ENCODE measurements around the gene PLXNA2.

PLXNA2 gene

GRCh38 chr1:208243967-208244916 is at the start of gene PLXNA2:
Gene PLXNA2 (minus strand): TSS chr1:208244384. CDS start chr1:208217922, 26,462 bp downstream.
- DNase-seq: no peak

GRCh38 chr1:208292908-208293307 is 48.7 kb upstream of the PLXNA2 start:
- no peak for DNase-seq

- no peak for DNase-seq
Measured at GRCh38 chr1:208291923-208292711, 47.9 kb upstream of the PLXNA2 start.

- no peak for DNase-seq
Measured at GRCh38 chr1:208291129-208291528, 46.9 kb upstream of the PLXNA2 start.

- DNase-seq: no peak
Measured at GRCh38 chr1:208289716-208290115, 45.5 kb upstream of the PLXNA2 start.

GRCh38 chr1:208288495-208288894 is 44.3 kb upstream of the PLXNA2 start:
- DNase-seq: no peak

GRCh38 chr1:208280681-208281450 is 36.7 kb upstream of the PLXNA2 start:
- DNase-seq: no peak

GRCh38 chr1:208279826-208280588 is 35.8 kb upstream of the PLXNA2 start:
- DNase-seq: no peak

- no peak for DNase-seq
Measured at GRCh38 chr1:208278638-208279037, 34.5 kb upstream of the PLXNA2 start.

GRCh38 chr1:208276757-208277435 is 32.7 kb upstream of the PLXNA2 start:
- no peak for DNase-seq

GRCh38 chr1:208275083-208275482 is 30.9 kb upstream of the PLXNA2 start:
- no peak for DNase-seq

GRCh38 chr1:208273386-208274017 is 29.3 kb upstream of the PLXNA2 start:
- no peak for DNase-seq

- no peak for DNase-seq
Measured at GRCh38 chr1:208272713-208273112, 28.5 kb upstream of the PLXNA2 start.

GRCh38 chr1:208272311-208272710 is 28.1 kb upstream of the PLXNA2 start:
- DNase-seq: no peak

- DNase-seq: no peak
Measured at GRCh38 chr1:208271236-208271635, 27.1 kb upstream of the PLXNA2 start.

GRCh38 chr1:208270651-208271141 is 26.5 kb upstream of the PLXNA2 start:
- DNase-seq: no peak

- no peak for DNase-seq
Measured at GRCh38 chr1:208269338-208269666, 25.1 kb upstream of the PLXNA2 start.

GRCh38 chr1:208268541-208269337 is 24.6 kb upstream of the PLXNA2 start:
- no peak for DNase-seq

- no peak for DNase-seq
Measured at GRCh38 chr1:208265525-208265924, 21.3 kb upstream of the PLXNA2 start.

GRCh38 chr1:208265122-208265469 is 20.9 kb upstream of the PLXNA2 start:
- DNase-seq: no peak

Data from T1000 (cell line).